Right ventricle myocardium superior (tissue), 1 donor: Measurements from ENCODE around the gene PI4KB. TPM values are rescaled to one million over a fixed set of nuclear protein-coding genes. Genes with fewer than 3 reads are reported as not detected.
A peak's percentile ranks its signal among the peaks of the same experiment; 100 is the strongest.
"Not testable (repeated sequence)": the region's sequence is repeated elsewhere in the genome, so short reads cannot be mapped to it uniquely, and the experiment has no call there.

ENCODE experiments used
- ATAC-seq: fragments of 200-7000 bp; cut with Tn5 transposase; one replicate; pipeline ENCODE4 v1.9.1; 2020; ENCODE audit warnings: mild to moderate bottlenecking; ENCODE audit not compliant: poor library complexity
- DNase-seq: peaks from one replicate; pipeline ENCODE4 v3.0.0-alpha.2; 2020
- intact Hi-C: fragments of 100-400 bp; cut with DNase I; formaldehyde crosslinking; loops from one replicate; pipeline ENCODE4 v1.11.2; 2022
- long read RNA-seq: library from polyadenylated mRNA; unstranded; transcript quantifications from one replicate; pipeline ENCODE4 v2.0.0, GENCODE V29; 2021
- total RNA-seq: library from RNA; stranded (reverse); fragmentation: NEBNext Ultra II Directional; extraction: Animal tissue kit (Norgen Biotek cat#: 25700); gene quantifications from one replicate; pipeline ENCODE4 v1.2.1, GENCODE V29; 2021
- donor health status: DM: no; HTN: yes; CAD: no; lungs with severe emphysema.

Gene PI4KB
- 41.0 TPM for total RNA-seq
- long read RNA-seq, transcript PI4KB-202 (12 exons, 3,340 nt), result major isoform, 8 of 165 reads
- long read RNA-seq, transcript PI4KB-203 (11 exons, 3,934 nt), result major isoform, 8 of 165 reads
- long read RNA-seq, partial matches to known transcripts, result 123 of 165 reads
- long read RNA-seq, other reads (novel, unspliced or antisense), result 22 of 165 reads

DNA sequence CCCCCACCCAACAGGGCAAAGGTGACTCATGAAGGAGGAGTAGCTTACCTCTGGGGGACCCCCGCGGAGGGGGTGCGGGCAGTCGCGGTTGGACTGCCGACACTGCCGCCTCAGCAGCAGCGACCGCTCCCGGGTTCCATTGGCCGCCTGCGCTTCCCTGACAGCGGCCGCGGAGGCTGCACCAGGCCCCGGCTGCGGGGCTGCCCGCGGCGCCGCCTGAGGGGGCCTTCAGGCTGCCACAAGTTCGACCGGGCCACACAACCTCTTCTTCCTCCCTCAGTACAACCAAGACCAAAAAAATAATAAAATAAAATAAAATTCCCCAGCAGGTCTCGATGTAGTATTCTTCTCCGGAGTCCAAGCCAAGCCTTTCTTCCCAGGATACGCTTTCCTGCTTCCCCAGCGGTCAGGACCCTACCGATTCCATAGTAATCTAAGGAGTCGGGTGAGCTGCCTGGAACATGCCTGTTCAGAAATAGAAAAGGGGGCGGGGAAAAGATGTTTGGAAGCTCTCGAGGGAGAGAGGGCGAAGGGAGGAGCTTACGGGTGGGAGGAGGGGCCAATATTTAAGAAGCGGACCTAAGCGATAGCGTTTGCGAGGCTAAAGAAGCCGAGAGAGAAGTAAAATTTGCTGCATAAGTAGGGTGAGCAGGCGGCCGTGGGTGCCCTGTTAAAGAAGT is at the start of gene PI4KB:
Gene PI4KB, minus strand, starts transcription at position 194 of the 680 bp plus-strand sequence. CDS start 10,935 bp downstream, outside the sequence.
- intact Hi-C loops, result no loop called here
- DNase-seq (peak; percentile 89), ATAC-seq (peak; percentile 99)

GRCh38 chr1:151373196-151373595 is 46.0 kb upstream of the PI4KB start:
- DNase-seq, result no peak
- intact Hi-C loops, result no loop called here
- no peak for ATAC-seq

DNA sequence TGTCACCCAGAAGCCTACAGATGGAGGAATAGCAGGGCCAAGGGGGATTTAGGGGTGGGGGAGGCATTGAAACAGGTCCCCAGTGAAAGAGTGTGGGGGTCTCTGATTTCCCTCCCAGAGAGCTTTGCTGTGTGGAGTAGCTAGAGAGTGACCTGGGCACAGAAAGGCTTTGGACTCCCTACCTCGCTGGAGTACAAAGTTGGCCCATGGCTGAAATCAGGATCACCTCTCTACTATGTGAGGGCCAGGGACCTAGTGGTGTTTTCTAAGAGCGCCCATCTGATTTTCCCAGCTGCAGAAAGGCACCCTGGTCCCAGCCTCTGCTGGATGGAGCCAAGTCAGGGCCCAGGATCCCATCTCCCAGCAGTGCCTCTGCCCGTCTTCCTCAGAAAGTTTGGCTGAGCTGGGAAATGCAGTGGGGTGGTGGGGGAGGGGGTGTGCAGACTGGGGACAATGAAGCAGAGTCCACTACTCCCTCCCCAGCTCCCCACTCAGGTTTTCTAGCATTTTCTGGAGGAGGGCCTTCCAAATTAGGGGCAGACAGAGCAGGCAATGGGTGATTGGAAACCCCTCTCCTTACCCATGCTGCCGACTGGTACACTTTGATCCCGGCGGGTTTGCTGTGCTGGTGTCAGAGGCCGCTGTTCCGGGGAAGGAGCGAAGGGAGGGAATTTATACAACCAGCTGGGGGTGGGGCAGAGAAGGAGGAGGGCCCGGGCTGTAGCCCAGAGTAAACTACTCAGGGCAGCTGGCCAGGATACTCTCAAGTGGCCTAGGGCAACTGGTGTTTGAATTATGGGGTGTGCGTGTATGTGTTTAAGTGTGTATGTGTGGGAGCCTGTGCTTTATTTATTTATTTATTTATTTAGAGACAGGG is 45.1 kb upstream of the PI4KB start, which contains the start of gene SELENBP1:
Gene SELENBP1, minus strand, starts transcription at position 648 of the 877 bp plus-strand sequence. Its CDS starts 64 bp downstream, at position 584.
- DNase-seq, result peak; percentile 89
- peak; percentile 88 for ATAC-seq
- intact Hi-C loops, result no loop called here

DNA sequence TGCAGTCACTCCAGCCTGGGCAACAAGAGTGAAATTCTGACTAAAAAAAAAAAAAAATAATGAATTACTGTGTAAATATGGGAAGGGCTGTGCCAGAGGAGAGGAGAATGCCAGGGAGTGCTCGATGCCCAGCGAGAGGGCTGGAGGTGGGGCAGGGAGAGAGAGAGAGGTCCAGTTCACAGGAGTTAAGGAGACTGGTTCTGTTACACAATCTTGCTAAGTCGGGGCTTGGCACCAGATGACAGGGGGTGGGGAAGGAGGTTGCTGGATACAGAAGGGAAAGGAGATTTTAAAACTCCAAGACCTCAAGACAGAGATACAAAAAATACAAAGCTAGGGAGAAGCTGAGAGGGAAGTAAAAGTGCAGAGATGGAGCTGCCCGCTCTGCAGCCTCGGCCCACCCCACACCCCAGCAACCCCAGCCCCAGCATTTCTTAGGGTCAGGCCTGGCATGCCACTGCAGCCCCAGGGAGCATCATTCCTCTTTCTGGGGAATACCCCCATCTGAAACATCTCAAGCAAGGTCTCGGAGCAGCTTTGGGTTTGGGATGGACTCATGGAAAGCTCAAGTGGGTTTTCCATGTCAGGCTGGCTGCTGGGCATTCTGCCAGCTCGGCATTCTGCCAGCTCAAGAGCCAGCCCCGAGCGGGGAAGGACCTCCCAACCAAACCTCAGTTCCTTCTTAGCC is 44.3 kb upstream of the PI4KB start:
- ATAC-seq (peak; percentile 52), DNase-seq (peak; percentile 85)
- intact Hi-C loops, result no loop called here

GRCh38 chr1:151370211-151370911 is 43.1 kb upstream of the PI4KB start:
- intact Hi-C loops, result no loop called here
- peak; percentile 25 for ATAC-seq
- DNase-seq, result peak; percentile 80

- intact Hi-C loops, result no loop called here
- no peak for ATAC-seq
- no peak for DNase-seq
These were observed 42.4 kb upstream of the PI4KB start for GRCh38 chr1:151369621-151370048.

DNA sequence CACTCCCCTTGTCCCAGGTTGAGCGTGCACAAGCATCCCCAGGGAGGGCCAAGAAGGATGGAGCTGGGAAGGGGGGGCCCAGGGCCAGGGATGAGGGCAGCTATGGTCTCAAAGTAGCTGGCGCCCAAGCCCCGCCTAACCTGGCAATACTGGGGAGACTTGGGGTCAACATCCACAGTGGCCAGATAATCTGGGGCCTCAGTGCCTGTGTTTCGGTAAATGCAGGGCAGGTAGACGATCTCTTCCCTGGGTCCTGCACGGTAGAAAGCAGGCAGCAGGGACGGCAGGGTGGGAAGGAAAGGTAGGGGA is 42.0 kb upstream of the PI4KB start:
- intact Hi-C loops, result no loop called here
- DNase-seq (no peak), ATAC-seq (no peak)

DNA sequence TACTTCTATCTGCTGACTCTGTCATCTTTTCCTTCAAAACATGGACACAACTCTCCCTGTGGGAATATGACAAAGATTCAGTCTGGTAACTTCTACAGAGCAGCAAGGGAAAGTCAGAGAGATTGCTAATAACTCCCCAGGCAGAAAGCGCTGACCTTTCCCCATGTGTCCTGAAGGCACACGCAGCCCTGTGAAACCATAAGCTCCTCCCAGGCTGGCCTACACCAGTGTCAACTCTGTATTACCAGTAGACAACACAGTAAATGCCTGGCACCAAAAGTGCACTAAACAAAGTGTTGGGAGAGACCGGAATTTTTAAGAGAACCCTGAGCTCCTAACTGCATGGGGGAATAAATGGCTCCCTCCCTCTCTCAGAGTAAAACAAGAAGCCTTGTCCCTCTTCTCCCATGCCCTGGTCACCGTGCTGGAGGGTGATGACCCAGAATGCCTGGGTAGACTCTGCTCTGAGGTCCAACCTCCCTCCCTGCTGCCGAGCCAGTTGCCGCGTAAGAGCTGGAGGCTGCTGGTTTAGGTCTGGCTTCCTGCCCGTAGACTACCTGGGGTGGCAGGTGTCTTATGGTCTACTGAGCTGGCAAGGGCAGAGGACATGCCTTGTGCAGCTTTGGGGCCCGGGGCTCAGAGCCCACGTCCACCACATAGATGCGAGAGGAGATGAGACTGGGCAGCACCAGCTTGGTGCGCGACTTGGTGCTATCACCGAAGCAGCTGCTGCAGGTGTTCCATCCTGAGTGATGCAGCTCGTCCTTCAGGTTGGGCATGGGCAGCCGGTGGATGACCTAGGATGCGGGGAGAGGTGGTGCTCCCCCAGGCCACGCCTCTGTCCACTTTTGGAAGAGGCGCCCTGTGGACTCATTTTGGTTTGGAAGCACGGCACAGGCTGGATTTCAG is 41.4 kb upstream of the PI4KB start:
- intact Hi-C loops, result no loop called here
- DNase-seq (no peak), ATAC-seq (peak; percentile 3)

GRCh38 chr1:151367658-151368392 is 40.6 kb upstream of the PI4KB start:
- ATAC-seq (peak; percentile 34), DNase-seq (peak; percentile 63)
- intact Hi-C loops, result no loop called here

GRCh38 chr1:151364996-151365395 is 37.8 kb upstream of the PI4KB start:
- no peak for ATAC-seq
- intact Hi-C loops, result no loop called here

DNA sequence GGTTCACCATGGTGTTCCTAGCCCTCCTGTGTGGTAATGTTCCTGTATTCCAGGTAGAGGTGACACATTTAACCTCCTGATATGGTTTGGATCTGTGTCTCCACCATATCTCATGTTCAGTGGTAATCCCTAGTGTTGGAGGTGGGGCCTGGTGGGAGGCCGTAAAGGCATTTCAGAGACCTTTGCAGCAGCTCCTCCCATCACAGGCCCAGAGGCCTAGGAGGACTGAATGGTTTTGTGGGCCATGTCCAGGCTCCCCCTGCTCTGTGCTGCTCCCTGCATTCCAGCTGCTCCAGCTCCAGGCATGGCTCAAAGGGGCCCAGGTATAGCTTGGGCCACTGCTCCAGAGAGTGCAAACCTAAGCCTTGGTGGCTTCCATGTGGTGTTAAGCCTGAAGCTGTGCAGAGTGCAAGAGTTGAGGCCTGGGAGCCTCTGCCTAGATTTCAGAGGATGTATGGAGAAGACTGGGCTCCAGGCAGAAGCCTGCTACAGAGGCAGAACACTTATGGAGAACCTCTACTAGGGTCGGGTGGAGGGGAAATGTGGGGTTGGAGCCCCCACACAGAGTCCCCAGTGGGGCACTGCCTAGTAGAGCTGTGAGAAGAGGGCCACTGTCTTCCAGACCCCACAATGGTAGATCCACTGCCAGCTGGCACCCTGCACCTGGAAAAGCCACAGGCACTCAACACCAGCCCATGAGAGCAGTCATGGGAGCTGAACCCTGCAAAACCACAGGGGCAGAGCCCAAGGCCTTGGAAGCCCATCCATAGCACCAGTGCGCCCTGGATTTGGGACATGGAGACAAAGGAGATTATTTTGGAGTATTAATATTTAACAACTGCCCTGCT is 35.3 kb upstream of the PI4KB start:
- ATAC-seq (no peak), DNase-seq (no peak)
- intact Hi-C loops, result no loop called here

More at GRCh38 chr1:151364996-151365395, 37.8 kb upstream of the PI4KB start:
- DNase-seq, result no peak

DNA sequence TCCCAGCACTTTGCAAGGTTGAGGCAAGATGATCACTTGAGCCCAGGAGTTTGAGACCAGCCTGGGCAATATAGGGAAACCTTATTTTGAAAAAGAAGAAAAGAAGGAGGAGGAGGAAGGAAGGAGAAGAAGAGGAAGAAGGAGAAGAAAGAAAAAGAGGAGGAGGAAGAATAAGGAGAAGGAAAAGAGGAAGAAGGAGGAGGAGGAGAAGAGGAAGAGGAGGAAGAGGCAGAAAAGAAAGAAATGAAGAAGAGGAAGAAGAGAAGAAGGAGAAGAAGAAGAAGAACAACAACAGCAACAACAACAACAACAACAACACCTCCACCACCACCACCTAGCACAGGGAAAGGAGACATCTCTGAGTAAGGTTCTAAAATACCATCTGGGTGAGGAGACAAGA is 34.7 kb upstream of the PI4KB start:
- ATAC-seq, result no peak
- intact Hi-C loops, result no loop called here
- no peak for DNase-seq

DNA sequence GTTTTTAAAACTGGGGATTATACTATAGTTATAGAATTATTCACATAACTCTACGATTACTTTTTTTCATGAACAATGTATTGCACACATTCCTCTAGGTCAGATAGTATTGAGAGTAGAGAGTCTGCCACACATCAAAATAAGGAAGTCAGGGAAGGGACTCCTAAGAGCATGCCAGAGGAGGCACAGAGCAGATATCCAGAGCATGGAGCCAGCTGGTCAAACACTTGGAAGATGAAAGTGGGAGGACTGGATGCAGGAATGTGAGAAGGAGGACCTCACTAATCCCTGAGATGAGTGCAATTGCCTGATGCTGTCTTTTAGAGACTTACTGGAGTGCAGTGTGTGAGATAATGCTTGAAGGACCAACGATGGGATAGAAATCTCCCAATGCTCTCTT is 29.5 kb upstream of the PI4KB start:
- no peak for DNase-seq
- intact Hi-C loops, result no loop called here
- ATAC-seq, result no peak

DNA sequence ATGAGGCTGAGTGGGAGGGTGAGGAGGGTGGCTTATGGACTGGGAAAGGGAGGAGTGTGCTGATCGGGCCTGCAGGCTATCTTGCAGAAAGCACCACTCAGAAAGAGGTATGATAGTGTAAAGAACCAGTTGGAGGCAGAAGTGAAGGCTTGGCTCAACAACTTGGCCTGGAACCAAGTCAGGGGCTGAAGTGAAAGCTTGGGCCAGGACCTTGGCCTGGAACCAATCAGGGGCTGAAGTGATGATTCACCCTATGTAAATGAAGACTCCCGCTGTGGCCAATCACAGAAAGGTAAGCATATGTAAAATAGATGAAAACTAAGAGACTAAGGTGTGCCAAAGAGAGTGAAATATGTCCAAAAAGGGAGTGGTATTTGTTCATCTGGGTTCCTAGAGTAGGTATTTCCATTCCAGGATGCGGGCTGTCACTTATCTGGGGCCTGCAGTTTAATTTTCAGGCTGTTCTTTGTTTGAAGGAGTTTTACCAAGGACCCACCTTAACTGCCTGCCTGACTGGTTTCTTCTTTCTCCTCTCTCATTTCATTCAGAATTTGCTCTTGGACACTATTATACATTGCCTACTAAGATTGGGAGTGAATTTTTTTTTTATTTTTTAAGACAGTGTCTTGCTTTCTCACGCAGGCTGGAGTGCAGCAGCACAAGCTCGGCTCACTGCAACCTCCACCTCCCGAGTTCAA is 25.0 kb upstream of the PI4KB start:
- intact Hi-C loops, result no loop called here
- ATAC-seq (no peak), DNase-seq (no peak)

DNA sequence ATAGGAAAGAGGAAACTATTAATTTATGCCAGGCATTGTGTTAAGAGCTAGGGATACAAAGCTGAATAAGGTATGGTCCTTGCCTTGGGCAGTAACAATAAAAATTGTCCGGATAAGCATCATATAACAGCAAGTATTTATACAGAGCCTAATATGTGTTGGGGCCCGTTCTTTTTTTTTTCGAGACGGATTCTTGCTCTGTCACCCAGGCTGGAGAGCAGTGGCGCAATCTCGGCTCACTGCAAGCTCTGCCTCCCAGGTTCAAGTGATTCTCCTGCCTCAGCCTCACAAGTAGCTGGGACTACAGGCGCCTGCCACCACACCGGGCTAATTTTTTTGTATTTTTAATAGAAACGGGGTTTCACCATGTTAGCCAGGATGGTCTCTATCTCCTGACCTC is 23.1 kb upstream of the PI4KB start:
- DNase-seq, ATAC-seq, intact Hi-C loops: not testable (repeated sequence)
